SJCRH30 (cell line): Measurements from ENCODE around the gene TCAF1. TPM values are rescaled to one million over a fixed set of nuclear protein-coding genes. Genes with fewer than 3 reads are reported as not detected.

Experiments
- DNase-seq, 2 experiments: peaks; one replicate each; pipeline ENCODE4 v3.0.0-alpha.2; 2015 to 2020
- H3K27ac ChIP-seq: fragments of 250-450 bp; sonication (Bioruptor Pico); 2 replicates; pipeline ENCODE4 v1.5.1; 2020; ENCODE audit warnings: mild to moderate bottlenecking, moderate library complexity
- H3K27me3 ChIP-seq: fragments of 250-450 bp; sonication (Bioruptor Pico); 2 replicates; pipeline ENCODE4 v1.5.1; 2020; ENCODE audit warnings: mild to moderate bottlenecking, moderate library complexity
- H3K36me3 ChIP-seq: fragments of 250-450 bp; sonication (Bioruptor Pico); 2 replicates; pipeline ENCODE4 v1.5.1; 2020; ENCODE audit warnings: mild to moderate bottlenecking, moderate library complexity
- H3K4me1 ChIP-seq: fragments of 250-450 bp; sonication (Bioruptor Pico); 2 replicates; pipeline ENCODE4 v1.5.1; 2020; ENCODE audit warnings: mild to moderate bottlenecking, moderate library complexity
- H3K4me3 ChIP-seq: fragments of 250-450 bp; sonication (Bioruptor Pico); 2 replicates; pipeline ENCODE4 v1.5.1; 2020; ENCODE audit warnings: mild to moderate bottlenecking, moderate library complexity
- H3K9me3 ChIP-seq: fragments of 250-450 bp; sonication (Bioruptor Pico); replicated peaks from 2 replicates; pipeline ENCODE4 v1.5.1; 2020; ENCODE audit warnings: mild to moderate bottlenecking, moderate library complexity
- total RNA-seq: library from RNA; depleted of rRNA; stranded (reverse); fragments of >200 nt; shearing (Covaris generic); gene quantifications from 2 replicates; pipeline ENCODE4 v1.2.3, GENCODE V29; 2014; rRNA removed

TCAF1 gene
- total RNA-seq = 69.1 and 72.2 TPM in 2 replicates

GRCh38 chr7:143901668-143902331 lies at the start of gene TCAF1:
TCAF1 (minus strand) TSS chr7:143902176; CDS start chr7:143876608, 25,568 bp downstream.
- Histone ChIP-seq H3K9me3 (no peaks in the 10 kb centered on the region), H3K4me1 (peaks cover 3% of the 10 kb centered on the region), H3K36me3 (no peaks in the 10 kb centered on the region), H3K27me3 (no peaks in the 10 kb centered on the region), H3K27ac (peak within 1 kb of the TSS; percentile 72), H3K4me3 (peak within 1 kb of the TSS; percentile 75)
- peak; percentile 97 for DNase-seq

- Histone ChIP-seq H3K9me3 (no peaks in the 10 kb centered on the region), H3K27me3 (no peaks in the 10 kb centered on the region), H3K4me3 (no peak overlapping the region), H3K27ac (no peak overlapping the region), H3K36me3 (no peaks in the 10 kb centered on the region), H3K4me1 (no peaks in the 10 kb centered on the region)
- no peak for DNase-seq
Measured at GRCh38 chr7:143948733-143949132, 46.8 kb upstream of the TCAF1 start.

GRCh38 chr7:143947111-143947510 lies 45.1 kb upstream of the TCAF1 start:
- H3K9me3 ChIP-seq = no peaks in the 10 kb centered on the region
- H3K27ac ChIP-seq = no peak overlapping the region
- H3K36me3 ChIP-seq = no peaks in the 10 kb centered on the region
- H3K4me1 ChIP-seq = no peaks in the 10 kb centered on the region
- DNase-seq = no peak
- H3K4me3 ChIP-seq = no peak overlapping the region
- no peaks in the 10 kb centered on the region for H3K27me3 ChIP-seq

GRCh38 chr7:143945423-143945822 lies 43.4 kb upstream of the TCAF1 start:
- H3K4me3 ChIP-seq = no peak overlapping the region
- DNase-seq = no peak
- H3K36me3 ChIP-seq = no peaks in the 10 kb centered on the region
- H3K4me1 ChIP-seq = no peaks in the 10 kb centered on the region
- H3K27ac ChIP-seq = no peak overlapping the region
- no peaks in the 10 kb centered on the region for H3K9me3 ChIP-seq
- H3K27me3 ChIP-seq = no peaks in the 10 kb centered on the region

GRCh38 chr7:143938379-143939243 lies 36.6 kb upstream of the TCAF1 start:
- Histone ChIP-seq H3K9me3 (no peaks in the 10 kb centered on the region), H3K4me3 (no peak overlapping the region), H3K27me3 (no peaks in the 10 kb centered on the region), H3K36me3 (no peaks in the 10 kb centered on the region), H3K27ac (no peak overlapping the region), H3K4me1 (no peaks in the 10 kb centered on the region)
- no peak for DNase-seq

GRCh38 chr7:143936087-143937009 lies 34.4 kb upstream of the TCAF1 start:
- no peak overlapping the region for H3K4me3 ChIP-seq
- H3K4me1 ChIP-seq = no peaks in the 10 kb centered on the region
- DNase-seq = no peak
- H3K9me3 ChIP-seq = no peaks in the 10 kb centered on the region
- H3K36me3 ChIP-seq = no peaks in the 10 kb centered on the region
- no peaks in the 10 kb centered on the region for H3K27me3 ChIP-seq
- H3K27ac ChIP-seq = no peak overlapping the region

GRCh38 chr7:143934526-143935325 lies 32.8 kb upstream of the TCAF1 start, which contains the start of gene OR2F2:
OR2F2 (plus strand) TSS chr7:143935233; CDS start chr7:143935233, 0 bp downstream.
- no peak for DNase-seq
- no peaks in the 10 kb centered on the region for H3K27me3 ChIP-seq

GRCh38 chr7:143931739-143932138 lies 29.8 kb upstream of the TCAF1 start:
- peaks cover 3% of the 10 kb centered on the region; the same call in 1 of the 2 replicates for H3K27me3 ChIP-seq
- no peak overlapping the region for H3K27ac ChIP-seq
- H3K4me3 ChIP-seq = no peak overlapping the region
- no peaks in the 10 kb centered on the region for H3K36me3 ChIP-seq
- DNase-seq = no peak
- H3K9me3 ChIP-seq = no peaks in the 10 kb centered on the region
- H3K4me1 ChIP-seq = no peaks in the 10 kb centered on the region

More at GRCh38 chr7:143934526-143935325, 32.8 kb upstream of the TCAF1 start, which contains the start of gene OR2F2:
- H3K27ac ChIP-seq = no peak within 1 kb of the TSS
- H3K4me1 ChIP-seq = no peaks in the 10 kb centered on the region
- no peaks in the 10 kb centered on the region for H3K36me3 ChIP-seq
- no peak within 1 kb of the TSS for H3K4me3 ChIP-seq
- no peaks in the 10 kb centered on the region for H3K9me3 ChIP-seq

GRCh38 chr7:143929224-143929920 lies 27.4 kb upstream of the TCAF1 start:
- Histone ChIP-seq H3K4me3 (no peak overlapping the region), H3K27ac (no peak overlapping the region), H3K36me3 (no peaks in the 10 kb centered on the region), H3K27me3 (peaks cover 3% of the 10 kb centered on the region; the same call in 1 of the 2 replicates), H3K4me1 (no peaks in the 10 kb centered on the region), H3K9me3 (no peaks in the 10 kb centered on the region)
- DNase-seq = no peak

GRCh38 chr7:143924851-143925250 lies 22.9 kb upstream of the TCAF1 start:
- peaks cover 3% of the 10 kb centered on the region; the same call in 1 of the 2 replicates for H3K27me3 ChIP-seq
- no peaks in the 10 kb centered on the region for H3K36me3 ChIP-seq
- H3K27ac ChIP-seq = no peak overlapping the region
- H3K9me3 ChIP-seq = no peaks in the 10 kb centered on the region
- H3K4me1 ChIP-seq = no peaks in the 10 kb centered on the region
- no peak for DNase-seq
- H3K4me3 ChIP-seq = no peak overlapping the region

- Histone ChIP-seq H3K27me3 (peaks cover 4% of the 10 kb centered on the region; the same call in 1 of the 2 replicates), H3K27ac (no peak overlapping the region), H3K36me3 (no peaks in the 10 kb centered on the region), H3K4me3 (no peak overlapping the region), H3K4me1 (no peaks in the 10 kb centered on the region), H3K9me3 (no peaks in the 10 kb centered on the region)
- no peak for DNase-seq
Measured at GRCh38 chr7:143914938-143915652, 13.1 kb upstream of the TCAF1 start.

GRCh38 chr7:143913945-143914615 lies 12.1 kb upstream of the TCAF1 start:
- Histone ChIP-seq H3K27me3 (peaks cover 4% of the 10 kb centered on the region; the same call in 1 of the 2 replicates), H3K4me3 (no peak overlapping the region)

More at GRCh38 chr7:143913945-143914615, 12.1 kb upstream of the TCAF1 start:
- DNase-seq = no peak
- no peak overlapping the region for H3K27ac ChIP-seq
- H3K4me1 ChIP-seq = no peaks in the 10 kb centered on the region
- H3K9me3 ChIP-seq = no peaks in the 10 kb centered on the region
- H3K36me3 ChIP-seq = no peaks in the 10 kb centered on the region
